ENCODE data around the gene PHF21A.

DNA sequence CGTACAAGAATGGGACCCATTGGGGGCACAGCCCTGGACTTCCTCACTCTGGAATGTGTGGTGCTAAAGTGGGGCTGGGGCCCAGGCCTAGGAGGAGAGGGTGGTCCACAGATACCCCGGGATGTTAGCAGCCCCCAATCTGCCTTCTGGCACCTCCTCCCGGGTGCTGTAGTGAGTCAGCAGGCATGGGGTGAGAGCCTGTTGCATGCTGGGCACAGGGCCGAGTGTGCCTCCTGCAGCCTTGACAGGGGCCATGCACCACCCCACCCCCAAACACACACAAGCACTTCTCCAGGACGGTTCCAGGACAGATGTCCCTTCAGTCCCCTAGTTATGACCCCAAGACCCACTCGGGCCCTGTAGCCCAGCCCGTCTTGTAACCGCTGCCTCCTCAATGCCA lies 23.5 kb upstream of the PHF21A start:
- TF ChIP-seq GATA2 (IDR thresholded peaks at IDR 0.05; ENCODE audit: low read depth, low read length): no peak
- no peak for TF ChIP-seq GATA3 (IDR thresholded peaks at IDR 0.05; ENCODE audit: low read depth, low read length)
